PFSK-1 (cell line): ENCODE data around the gene JMJD1C.

Experiments used
- FOXP2 ChIP-seq: optimal IDR thresholded peaks from 2 replicates; pipeline ENCODE3; 2011; ENCODE audit warnings: borderline replicate concordance, control low read depth, inconsistent platforms; ENCODE audit not compliant: insufficient read depth; ENCODE audit errors: extremely low read length, extremely low read depth
- POLR2AphosphoS5 ChIP-seq: IDR thresholded peaks from 2 replicates; pipeline ENCODE4 v1.6.1; 2012; ENCODE audit warnings: low read depth, mild to moderate bottlenecking, control low read depth, low read length, moderate library complexity
- SIN3A ChIP-seq: IDR thresholded peaks from 2 replicates; pipeline ENCODE4 v1.6.1; 2012; ENCODE audit warnings: mild to moderate bottlenecking, low read length, moderate library complexity, borderline replicate concordance; ENCODE audit not compliant: insufficient read depth
- TAF1 ChIP-seq: IDR thresholded peaks from 2 replicates; pipeline ENCODE4 v1.6.1; 2012; ENCODE audit warnings: low read length, control low read depth, borderline replicate concordance; ENCODE audit not compliant: insufficient read depth
- TF ChIP-seq, protein P1 (sequence below), 2 experiments: IDR thresholded peaks; 2 replicates each; pipeline versions ENCODE4 v1.6.1 to v1.8.0; 2011 to 2012; ENCODE audit warnings: low read depth in 2 of 2, low read length in 2 of 2, control low read depth in 1 of 2, inconsistent platforms in 1 of 2, mild to moderate bottlenecking in 1 of 2, moderate library complexity in 1 of 2; ENCODE audit not compliant: insufficient read depth in 1 of 2

DNA sequence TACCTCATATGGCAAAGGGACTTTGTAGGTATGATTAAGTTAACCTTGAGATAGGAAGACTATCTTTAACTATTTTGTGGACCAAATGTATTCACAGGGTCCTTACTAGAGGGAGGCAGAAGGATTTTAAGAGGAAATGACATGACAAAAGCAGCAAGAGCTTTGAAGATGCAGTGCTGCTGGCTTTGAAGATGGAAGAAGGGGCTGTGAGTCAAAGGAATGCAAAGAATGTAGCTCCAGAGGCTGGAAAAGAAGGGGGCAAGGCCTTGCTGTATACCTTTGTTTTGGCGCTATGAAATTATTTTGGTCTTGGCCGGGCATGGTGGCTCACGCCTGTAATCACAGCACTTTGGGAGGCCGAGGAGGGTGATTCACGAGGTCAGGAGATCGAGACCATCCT lies 335.9 kb downstream of the JMJD1C start:
- TF ChIP-seq TAF1 (no peak), SIN3A (no peak), POLR2AphosphoS5 (no peak), FOXP2 (no peak)
- TF ChIP-seq, protein P1, sequence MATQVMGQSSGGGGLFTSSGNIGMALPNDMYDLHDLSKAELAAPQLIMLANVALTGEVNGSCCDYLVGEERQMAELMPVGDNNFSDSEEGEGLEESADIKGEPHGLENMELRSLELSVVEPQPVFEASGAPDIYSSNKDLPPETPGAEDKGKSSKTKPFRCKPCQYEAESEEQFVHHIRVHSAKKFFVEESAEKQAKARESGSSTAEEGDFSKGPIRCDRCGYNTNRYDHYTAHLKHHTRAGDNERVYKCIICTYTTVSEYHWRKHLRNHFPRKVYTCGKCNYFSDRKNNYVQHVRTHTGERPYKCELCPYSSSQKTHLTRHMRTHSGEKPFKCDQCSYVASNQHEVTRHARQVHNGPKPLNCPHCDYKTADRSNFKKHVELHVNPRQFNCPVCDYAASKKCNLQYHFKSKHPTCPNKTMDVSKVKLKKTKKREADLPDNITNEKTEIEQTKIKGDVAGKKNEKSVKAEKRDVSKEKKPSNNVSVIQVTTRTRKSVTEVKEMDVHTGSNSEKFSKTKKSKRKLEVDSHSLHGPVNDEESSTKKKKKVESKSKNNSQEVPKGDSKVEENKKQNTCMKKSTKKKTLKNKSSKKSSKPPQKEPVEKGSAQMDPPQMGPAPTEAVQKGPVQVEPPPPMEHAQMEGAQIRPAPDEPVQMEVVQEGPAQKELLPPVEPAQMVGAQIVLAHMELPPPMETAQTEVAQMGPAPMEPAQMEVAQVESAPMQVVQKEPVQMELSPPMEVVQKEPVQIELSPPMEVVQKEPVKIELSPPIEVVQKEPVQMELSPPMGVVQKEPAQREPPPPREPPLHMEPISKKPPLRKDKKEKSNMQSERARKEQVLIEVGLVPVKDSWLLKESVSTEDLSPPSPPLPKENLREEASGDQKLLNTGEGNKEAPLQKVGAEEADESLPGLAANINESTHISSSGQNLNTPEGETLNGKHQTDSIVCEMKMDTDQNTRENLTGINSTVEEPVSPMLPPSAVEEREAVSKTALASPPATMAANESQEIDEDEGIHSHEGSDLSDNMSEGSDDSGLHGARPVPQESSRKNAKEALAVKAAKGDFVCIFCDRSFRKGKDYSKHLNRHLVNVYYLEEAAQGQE (IDR thresholded peaks at IDR 0.05; ENCODE audit: insufficient read depth in 1 of 2, low read depth in 2 of 2, low read length in 2 of 2): no peak
